ENCODE measurements around the gene KRTAP3-3.

DNA sequence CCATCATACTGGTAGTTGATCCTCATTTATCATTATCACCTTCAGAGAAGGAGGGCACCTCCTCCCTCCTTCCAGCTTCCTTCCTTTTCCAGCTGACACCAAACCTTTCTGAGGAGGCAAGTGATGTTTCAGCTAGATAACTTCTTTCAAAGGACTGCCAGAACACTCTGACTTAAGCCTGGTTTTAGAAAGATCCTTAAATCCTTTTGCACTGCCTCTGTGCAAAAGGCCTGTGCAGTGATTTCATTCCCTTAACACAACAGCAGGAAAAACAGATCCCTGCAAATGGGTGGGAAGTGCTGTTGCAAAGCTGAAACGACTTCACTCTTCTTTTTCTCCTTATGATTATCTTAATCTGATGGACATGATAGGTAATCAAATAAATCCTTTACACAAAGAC, 49.4 kb downstream of the KRTAP3-3 start:
- TF ChIP-seq, protein P1, sequence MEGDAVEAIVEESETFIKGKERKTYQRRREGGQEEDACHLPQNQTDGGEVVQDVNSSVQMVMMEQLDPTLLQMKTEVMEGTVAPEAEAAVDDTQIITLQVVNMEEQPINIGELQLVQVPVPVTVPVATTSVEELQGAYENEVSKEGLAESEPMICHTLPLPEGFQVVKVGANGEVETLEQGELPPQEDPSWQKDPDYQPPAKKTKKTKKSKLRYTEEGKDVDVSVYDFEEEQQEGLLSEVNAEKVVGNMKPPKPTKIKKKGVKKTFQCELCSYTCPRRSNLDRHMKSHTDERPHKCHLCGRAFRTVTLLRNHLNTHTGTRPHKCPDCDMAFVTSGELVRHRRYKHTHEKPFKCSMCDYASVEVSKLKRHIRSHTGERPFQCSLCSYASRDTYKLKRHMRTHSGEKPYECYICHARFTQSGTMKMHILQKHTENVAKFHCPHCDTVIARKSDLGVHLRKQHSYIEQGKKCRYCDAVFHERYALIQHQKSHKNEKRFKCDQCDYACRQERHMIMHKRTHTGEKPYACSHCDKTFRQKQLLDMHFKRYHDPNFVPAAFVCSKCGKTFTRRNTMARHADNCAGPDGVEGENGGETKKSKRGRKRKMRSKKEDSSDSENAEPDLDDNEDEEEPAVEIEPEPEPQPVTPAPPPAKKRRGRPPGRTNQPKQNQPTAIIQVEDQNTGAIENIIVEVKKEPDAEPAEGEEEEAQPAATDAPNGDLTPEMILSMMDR (IDR thresholded peaks at IDR 0.05; ENCODE audit: insufficient read depth, low read length, poor library complexity, severe bottlenecking), result no peak
- no peak for TF ChIP-seq EZH2phosphoT487 (conservative IDR thresholded peaks at IDR 0.05; ENCODE audit: low read length)

Data from SU-DHL-6 (cell line).